Ramos (cell line): Measurements from ENCODE around the gene RALGPS2.

Source experiments
- in situ Hi-C: fragments of 300-500 bp; cut with MboI; formaldehyde crosslinking; loops from one replicate; pipeline ENCODE4 v1.14.3; 2022; ENCODE audit warnings: low sequenced_read_pairs; ENCODE audit not compliant: unreplicated experiment

RALGPS2 gene, protein sequence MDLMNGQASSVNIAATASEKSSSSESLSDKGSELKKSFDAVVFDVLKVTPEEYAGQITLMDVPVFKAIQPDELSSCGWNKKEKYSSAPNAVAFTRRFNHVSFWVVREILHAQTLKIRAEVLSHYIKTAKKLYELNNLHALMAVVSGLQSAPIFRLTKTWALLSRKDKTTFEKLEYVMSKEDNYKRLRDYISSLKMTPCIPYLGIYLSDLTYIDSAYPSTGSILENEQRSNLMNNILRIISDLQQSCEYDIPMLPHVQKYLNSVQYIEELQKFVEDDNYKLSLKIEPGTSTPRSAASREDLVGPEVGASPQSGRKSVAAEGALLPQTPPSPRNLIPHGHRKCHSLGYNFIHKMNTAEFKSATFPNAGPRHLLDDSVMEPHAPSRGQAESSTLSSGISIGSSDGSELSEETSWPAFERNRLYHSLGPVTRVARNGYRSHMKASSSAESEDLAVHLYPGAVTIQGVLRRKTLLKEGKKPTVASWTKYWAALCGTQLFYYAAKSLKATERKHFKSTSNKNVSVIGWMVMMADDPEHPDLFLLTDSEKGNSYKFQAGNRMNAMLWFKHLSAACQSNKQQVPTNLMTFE

GRCh38 chr1:178724728-178725465 is at the start of gene RALGPS2:
RALGPS2 (plus strand) TSS chr1:178725244; CDS start chr1:178776765, 51,521 bp downstream.
- in situ Hi-C loops, result loop anchor here (10.0 kb wide), 1 partner anchor 150 kb away; no protein-coding TSS in a partner anchor

GRCh38 chr1:178679237-178679636 is 45.8 kb upstream of the RALGPS2 start:
- in situ Hi-C loops, result no loop called here

DNA sequence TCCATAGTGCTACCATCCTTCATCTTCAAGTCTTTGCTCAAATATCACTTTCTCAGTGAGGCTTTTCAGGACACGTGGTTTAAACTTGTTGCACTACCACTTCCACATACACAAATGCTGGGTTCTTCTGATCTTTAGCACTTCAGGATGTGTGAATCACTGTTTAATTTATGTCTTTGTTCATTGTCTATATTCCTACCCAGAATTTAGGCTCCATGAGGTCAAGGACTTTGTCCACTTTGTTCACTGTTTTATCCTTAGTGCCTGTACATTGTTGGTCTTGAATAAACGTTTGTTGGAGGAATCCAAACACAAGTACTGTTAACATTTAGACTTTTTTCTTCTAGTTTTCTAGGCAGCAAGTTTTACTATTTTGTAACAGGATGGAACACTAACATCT is 42.6 kb upstream of the RALGPS2 start:
- in situ Hi-C loops, result no loop called here

DNA sequence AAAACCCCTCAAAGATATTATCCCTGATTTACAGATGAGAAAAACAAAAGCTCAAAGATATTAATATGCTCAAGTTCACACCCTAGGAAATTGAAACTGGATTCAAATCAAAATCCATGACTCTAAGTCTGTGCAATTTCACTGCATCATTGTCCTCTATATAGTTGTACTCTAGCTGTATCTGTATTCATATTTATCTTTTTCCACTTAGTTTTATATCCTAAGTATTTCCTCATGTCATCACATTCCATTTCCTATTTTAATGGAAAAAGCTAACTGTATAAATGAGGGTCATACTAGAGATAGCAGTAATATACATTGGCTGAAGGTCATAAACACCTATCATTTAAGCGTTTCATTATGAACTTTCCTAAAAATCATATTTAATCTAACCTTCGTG is 42.2 kb upstream of the RALGPS2 start:
- in situ Hi-C loops, result no loop called here

DNA sequence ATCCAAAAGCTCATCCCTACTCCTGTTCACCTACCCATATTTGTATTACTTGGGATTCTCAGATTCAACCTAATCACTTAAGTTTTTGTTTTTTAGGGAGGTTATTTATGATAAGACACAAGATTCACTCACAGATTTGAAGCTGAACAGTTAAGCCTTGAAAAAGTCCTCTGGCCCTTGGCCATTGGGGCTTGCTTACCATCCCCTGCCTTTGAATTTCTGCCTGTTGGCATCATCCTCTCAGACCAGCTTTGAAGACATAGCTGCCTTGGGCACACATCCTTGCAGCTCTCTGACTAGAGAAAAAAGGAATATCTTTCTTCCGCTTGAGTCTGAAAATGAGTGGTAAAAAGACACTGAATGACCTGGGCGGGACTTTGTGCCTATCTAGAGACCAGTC is 41.8 kb upstream of the RALGPS2 start:
- in situ Hi-C loops, result no loop called here

GRCh38 chr1:178684111-178684510 is 40.9 kb upstream of the RALGPS2 start:
- in situ Hi-C loops, result no loop called here

GRCh38 chr1:178684542-178685000 is 40.5 kb upstream of the RALGPS2 start:
- in situ Hi-C loops, result no loop called here

DNA sequence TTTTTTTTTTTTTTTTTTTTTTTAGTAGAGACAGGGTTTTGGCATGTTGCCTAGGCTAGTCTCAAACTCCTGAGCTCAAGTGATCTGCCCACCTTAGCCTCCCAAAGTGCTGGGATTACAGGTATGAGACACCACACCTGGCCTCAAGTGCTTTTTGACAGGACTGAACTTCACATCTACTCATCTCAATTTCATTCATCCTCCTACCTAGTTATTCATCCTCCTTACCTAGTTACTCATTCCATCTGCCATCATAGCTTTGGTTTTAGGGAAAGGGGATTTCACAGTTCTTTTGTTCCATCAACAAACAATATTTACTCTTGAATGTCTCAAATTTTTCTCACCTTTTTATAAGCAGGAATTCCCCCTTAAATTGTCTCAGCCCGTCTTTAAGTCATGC is 38.6 kb upstream of the RALGPS2 start:
- in situ Hi-C loops, result no loop called here

DNA sequence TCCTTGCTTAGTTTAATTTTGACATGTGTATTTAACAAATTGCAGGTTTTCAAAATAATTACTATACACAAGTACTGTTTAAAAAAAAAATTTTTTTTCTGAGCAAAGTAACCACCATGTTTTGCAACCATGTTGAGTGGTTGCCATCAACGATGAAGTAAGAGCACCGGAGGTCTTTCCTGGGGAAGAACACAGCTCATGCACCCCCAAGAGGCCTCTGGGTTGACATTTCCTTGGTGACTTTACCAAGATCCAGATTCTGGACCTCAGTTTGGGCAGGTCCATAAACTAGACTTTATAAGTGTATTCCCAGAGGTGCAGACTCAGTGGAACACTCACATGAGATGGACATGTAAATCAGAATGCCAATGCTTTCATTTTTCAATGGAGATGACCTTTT is 36.8 kb upstream of the RALGPS2 start:
- in situ Hi-C loops, result no loop called here

- in situ Hi-C loops, result no loop called here
Measured at GRCh38 chr1:178689769-178690168, 35.3 kb upstream of the RALGPS2 start.

GRCh38 chr1:178690496-178690895 is 34.5 kb upstream of the RALGPS2 start:
- in situ Hi-C loops, result no loop called here

GRCh38 chr1:178692564-178693327 is 32.3 kb upstream of the RALGPS2 start:
- in situ Hi-C loops, result no loop called here

DNA sequence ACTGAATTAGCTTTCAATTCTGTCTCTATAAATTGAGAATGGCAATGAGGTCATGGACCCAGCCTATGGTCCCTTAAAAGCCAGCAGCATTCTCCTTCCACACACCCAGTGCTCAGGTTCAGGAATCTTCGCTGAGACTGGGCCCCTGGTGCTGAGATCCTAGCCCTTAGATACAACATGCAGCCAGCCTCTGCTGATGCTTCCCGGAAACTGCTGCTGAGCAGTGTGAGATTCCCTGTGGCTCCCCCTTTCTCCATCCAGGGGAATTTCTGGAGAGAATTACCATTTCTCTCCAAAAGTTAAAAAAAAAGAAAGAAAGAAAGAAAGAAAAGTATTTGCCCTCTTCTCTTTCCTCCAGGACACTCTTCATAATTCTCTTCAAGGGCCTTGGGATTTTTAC is 31.7 kb upstream of the RALGPS2 start:
- in situ Hi-C loops, result no loop called here

DNA sequence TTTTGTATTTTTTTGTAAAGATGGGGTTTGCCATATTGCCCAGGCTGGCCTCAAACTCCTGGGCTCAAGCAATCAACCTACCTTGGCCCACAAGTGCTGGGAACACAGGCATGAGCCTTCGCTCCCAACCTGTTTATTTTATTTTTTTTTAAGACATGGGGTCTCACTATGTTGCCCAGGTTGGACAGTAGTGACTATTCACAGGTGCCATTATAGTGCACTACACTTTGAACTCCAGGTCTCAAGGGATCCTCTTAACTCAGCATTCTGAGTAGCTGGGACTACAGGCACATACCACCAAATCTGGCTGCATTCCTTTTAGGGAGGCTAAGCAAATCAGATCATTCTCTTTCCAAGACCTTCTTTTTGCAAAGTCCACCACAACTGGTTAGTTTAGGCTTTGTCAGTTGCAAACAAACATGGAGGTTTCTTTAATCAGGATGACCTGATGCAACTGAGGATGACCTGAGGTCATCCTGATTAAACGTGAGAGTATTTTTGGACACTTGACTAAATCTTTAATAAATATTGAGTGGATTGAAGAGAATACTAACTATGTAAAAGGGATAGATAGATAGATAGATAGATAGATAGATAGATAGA is 30.0 kb upstream of the RALGPS2 start:
- in situ Hi-C loops, result no loop called here

- in situ Hi-C loops, result no loop called here
Measured at GRCh38 chr1:178702146-178702545, 22.9 kb upstream of the RALGPS2 start.

DNA sequence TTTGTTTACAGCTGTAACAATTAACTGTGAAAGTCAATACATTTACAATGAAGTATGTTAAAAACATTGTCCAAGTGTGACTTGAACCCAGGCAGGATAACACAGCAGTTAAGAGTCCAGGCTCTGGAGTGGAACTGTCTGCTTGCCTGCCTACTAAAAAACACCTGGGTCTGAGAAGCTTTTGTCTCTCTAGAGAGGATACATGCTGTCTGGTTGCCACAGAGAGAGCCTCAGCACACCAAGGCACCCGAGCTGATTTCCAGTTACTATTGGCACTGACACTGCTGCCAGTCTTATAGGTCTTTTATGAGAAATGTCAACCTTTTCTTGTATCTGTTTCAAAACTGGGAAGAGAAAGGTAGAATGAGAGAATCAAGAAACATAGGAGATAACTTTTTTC is 20.2 kb upstream of the RALGPS2 start:
- in situ Hi-C loops, result no loop called here

DNA sequence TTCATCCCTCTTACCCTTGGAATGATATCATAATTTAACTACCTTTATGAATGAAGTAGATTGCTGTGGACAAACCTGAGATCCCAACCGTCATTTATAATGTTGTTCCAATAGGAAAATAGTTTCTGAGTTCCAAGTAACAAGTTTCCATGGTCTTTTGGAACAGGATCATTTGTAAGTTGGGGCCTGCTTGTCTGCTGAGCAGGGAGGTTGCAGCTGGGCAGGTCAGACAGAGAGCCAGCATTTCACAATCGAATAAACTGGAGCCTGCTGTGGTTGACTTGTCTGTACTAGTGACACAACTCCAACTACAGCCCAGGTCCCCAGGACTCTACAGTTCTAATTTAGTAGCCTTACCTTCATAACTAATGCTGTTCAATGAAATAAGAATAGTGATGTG is 18.6 kb upstream of the RALGPS2 start:
- in situ Hi-C loops, result no loop called here

GRCh38 chr1:178713259-178713658 is 11.8 kb upstream of the RALGPS2 start:
- in situ Hi-C loops, result no loop called here

DNA sequence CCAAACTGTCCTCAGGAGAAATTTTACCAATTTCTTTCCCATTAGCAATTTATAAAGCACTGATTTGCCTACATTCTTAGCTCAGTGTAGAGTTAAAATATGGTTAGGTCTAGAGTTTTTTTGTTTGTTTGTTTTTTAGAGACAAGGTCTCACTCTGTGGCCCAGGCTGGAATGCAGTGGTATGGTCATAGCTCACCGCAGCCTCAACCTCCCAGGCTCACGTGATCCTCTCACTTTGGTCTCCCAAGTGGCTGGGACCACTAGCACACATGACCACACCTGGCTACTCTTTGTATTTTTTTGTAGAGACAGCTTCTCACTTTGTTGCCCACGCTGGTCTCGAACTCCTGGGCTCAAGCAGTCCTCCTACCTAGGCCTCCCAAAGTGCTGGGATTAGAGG is 10.6 kb upstream of the RALGPS2 start:
- in situ Hi-C loops, result no loop called here

DNA sequence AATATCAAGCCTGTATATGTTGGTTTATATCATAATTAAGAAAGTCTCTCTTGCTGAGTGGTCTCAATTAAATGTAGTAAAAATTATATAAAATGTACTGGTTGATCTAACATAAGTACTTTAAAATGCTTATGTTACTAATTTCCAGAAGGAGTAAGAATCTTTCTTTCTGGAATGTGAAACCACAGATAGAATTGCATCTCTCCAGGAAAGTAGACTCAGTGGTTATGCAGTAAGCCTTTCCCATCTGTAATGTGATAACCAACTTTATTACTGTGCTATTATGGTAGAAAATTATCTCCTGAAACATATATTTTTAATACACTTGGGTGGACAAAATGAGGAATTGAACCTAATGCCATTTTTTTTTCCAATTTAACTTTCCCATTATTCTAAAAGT is 8.9 kb upstream of the RALGPS2 start:
- in situ Hi-C loops, result no loop called here
